Kidney capillary endothelial cell (primary cell): Measurements from ENCODE around the gene STARD9.
"Not testable (repeated sequence)": the region's sequence is repeated elsewhere in the genome, so short reads cannot be mapped to it uniquely, and the experiment has no call there.

Source experiments
- DNase-seq: peaks from one replicate; pipeline ENCODE4 v3.0.0-alpha.2; 2018; ENCODE audit warnings: low spot score

Gene STARD9

DNA sequence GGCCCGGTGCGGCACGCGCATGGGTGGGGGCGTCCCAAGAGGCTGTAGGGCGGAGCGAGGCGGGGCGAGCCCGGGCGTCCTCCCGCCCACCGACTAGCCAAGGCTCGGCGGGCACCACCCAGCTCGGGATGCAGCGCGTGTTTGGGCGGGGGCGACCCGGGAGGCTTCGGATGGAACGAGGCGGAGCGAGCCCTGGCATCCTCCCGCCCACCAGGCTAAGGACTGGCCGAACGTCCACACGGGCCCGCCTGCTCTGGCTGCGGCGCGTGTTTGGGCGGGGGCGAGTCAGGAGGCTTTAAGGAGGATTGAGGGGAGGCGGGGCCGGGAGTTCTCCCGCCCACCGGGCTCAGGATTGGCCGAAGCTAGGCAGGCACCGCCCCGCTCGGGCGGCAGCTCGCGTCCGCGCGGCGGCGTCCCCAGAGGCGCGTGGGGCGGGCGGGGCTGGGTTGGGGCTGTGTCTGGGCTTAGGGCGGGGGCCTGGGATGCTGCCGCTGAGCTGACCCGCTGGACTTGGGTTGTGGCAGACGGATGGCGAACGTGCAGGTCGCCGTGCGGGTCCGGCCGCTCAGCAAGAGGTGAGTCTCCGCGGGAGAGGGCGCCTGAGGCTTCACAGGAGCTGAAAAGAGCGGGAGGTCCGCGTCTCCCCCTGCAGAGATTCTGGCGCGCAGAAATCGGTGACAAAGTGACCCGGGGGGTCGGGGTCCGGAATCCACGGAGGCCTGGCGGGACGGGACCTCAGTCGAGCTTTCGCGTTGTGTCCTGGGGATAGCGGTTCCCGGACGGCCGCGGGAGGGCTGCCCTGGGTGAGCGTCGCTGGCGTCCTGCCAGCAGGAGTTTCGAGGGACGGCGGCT is at the start of gene STARD9:
Gene STARD9, plus strand, starts transcription at position 419 of the 852 bp plus-strand sequence. Its CDS starts 110 bp downstream, at position 529.
- DNase-seq: peak; percentile 98

DNA sequence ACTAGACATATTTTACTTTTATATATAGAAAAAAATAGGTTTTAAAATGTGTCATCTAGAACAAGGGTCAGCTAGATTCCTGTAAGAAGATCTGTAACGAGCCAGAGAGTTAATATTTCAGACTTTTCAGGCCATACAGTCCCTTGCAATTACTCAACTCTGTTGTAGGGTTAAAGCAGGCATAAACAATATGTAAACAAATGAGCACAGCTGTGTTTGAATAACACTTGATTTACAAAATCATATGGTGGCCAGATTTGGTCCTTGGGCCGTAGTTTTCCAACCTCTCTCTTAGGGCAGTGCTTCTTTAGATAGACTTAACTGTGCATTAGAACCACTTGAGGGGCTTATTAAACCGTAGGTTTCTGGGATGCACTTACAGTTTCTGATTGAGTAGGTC is 46.4 kb upstream of the STARD9 start:
- no peak for DNase-seq

- DNase-seq: no peak
These were observed 42.2 kb upstream of the STARD9 start for GRCh38 chr15:42533246-42533645.

- no peak for DNase-seq
These were observed 30.4 kb upstream of the STARD9 start for GRCh38 chr15:42544853-42545629.

- DNase-seq: no peak
These were observed 27.5 kb upstream of the STARD9 start for GRCh38 chr15:42547918-42548248.

DNA sequence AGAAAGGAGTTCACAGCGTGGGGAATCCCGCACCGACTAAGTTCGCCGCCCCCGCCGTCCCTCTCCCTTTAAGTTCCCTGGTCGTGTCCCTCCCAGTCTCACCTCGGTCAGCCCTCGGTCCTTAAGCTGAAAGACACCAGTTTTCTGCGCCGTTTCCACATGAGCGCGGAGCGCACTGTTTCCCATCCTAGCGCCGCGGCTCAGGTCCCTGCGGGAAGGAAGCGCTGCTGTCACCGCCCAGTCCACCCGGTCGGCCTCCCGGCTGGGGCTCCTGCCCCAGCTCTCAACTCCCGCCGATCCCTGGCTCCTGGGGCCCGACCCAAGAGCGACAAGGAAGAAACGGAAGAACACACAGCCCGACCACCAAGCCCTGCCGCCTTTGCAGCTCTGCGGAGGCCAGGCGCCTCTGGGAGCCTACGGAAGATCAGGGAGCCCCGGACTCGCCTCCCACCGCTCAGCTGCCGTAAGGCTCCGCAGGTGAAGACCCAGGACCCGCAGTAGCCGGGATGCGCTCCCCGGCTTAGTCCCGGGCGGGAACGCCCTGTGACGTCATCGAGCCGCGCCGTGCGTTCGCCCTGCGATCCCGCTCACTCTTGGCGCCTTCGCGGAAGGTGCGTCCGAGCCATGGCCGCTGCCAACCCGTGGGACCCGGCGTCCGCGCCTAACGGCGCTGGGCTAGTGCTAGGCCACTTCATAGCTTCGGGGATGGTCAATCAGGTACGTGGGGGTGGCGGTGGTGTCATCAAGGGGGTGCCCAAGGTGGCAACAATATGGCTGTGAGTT is 27.0 kb upstream of the STARD9 start, which contains the start of the genes HAUS2 and LRRC57:
Gene HAUS2, plus strand, starts transcription at position 590 of the 783 bp plus-strand sequence. Its CDS starts 35 bp downstream, at position 625.
Gene LRRC57, minus strand, starts transcription at position 545 of the 783 bp plus-strand sequence. Its CDS starts 359 bp downstream, at position 186.
- DNase-seq: peak; percentile 68

DNA sequence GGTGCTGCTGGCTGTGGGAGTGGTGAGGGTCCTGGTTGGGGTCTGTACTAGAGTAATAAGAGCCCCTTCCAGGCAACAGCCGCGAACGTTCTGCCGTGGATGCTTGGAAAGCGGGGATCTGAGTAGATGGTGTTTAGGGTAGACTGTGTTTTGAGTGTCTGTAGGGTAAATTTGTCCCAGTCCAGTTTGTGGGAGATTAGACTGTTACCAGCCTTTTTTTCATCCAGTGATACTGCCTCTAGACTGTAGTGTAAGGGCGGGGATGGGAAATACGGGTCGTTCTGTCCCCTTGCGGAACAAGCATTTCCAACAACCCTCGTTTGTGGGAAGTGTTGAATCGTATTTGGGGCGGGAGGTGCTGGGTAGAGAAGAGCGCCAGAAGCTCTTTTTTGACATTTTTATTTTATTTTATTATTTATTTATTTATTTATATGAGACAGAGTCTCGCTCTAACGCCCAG is 26.3 kb upstream of the STARD9 start:
- peak; percentile 47 for DNase-seq

- no peak for DNase-seq
These were observed 25.5 kb upstream of the STARD9 start for GRCh38 chr15:42549741-42550392.

- DNase-seq: no peak
These were observed 21.9 kb upstream of the STARD9 start for GRCh38 chr15:42553554-42553953.

DNA sequence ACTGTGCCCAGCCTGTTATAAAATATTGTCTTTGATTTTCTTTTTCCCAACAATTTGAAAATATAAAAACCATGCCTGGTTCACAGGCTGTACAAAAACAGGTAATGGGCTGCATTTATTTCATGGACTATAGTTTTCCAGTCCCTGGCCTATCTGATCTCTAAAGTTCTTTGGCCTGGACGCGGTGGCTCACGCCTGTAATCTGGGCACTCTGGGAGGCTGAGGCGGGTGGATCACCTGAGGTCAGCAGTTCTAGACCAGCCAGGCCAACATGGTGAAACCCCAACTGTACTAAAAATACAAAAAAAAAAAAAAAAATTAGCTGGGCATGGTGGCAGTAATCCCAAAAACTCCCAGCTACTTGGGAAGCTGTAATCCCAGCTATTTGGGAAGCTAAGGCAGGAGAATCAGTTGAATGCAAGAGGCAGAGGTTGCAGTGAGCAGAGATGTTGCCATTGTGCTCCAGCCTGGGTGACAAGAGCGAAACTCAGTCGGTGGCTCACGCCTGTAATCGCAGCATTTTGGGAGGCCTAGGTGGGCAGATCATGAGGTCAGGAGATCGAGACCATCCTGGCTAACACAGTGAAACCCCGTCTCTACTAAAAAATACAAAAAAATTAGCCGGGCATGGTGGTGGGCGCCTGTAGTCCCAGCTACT is 18.7 kb upstream of the STARD9 start:
- DNase-seq: not testable (repeated sequence)

GRCh38 chr15:42558739-42559138 is 16.7 kb upstream of the STARD9 start:
- no peak for DNase-seq

DNA sequence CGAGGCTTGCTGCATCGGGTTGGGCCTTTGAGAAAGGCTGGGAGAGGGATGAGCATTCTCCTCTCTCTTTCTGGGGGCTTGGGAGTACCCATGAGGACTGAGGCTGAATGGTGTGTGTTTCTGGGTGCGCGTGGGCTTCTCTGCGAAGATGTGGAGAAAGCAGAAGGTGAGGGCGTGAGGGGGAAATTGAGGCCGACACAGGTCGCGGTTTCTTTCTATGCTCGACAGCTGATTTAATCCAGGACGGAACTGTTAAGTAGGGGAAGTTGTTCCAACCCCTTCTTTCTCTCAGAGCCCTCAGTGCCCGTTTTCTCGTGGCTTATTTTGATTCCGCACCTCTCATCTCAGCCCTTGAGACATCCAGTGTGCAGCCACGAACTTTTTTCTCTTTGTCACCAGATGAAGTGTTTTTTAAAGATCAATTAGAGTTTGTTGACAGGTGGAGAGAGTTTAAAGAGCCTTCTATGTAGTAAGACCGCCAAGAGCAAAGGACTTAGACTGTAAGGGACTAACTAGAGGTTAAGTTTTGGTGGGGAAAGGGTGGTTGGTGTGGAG is 711 bp downstream of the STARD9 start:
- DNase-seq: no peak

- no peak for DNase-seq
These were observed 1.4 kb downstream of the STARD9 start for GRCh38 chr15:42576776-42577175.

DNA sequence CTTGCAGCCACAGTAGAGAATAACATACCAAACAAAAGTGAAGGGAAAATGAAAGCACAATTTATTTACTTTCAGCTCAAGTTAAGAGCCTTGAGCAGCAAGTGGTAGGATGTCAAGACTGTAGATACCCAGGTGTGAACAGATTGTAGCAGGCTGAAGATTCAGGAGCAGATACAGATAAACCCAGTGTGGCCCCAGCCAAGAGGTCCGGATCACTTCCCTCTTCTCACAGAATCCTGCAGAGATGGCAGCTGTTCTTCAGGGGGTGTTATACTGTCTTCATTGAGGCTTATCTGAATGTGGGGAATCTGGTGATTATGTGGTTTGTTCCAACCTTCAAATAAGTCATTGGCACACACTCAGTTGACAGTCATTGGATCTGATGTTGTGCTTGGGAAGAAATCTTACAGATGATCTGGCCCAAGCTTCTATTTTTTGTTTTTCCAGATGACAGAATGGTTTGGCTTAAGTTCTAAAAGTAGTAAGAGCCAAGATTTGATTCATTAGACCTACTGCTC is 2.2 kb downstream of the STARD9 start:
- no peak for DNase-seq

DNA sequence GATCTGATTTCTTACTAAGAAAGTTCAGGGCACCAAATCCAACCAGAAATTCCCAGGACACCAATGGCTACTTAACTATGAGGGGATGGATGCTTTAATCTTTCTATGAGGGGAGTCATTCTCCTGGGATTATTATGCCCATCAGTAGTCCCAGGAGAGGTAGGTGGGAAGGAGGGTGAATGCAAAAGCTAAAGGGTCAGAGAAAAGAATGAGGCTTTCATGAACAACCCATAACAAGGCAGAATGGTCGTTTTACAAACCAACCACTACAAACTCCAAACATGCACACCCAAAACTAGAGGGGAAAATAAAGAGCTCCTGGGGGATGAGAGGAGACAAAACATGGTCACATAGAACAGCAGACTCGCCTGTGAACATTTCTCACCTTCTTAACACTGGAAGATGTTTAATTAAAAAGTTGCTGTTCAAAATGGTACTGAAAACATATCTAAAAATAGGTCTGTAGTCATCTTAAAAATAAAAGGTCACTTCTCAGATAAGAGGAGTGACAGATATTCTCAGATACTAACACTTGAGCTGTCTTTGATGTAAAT is 3.7 kb downstream of the STARD9 start:
- DNase-seq: no peak

DNA sequence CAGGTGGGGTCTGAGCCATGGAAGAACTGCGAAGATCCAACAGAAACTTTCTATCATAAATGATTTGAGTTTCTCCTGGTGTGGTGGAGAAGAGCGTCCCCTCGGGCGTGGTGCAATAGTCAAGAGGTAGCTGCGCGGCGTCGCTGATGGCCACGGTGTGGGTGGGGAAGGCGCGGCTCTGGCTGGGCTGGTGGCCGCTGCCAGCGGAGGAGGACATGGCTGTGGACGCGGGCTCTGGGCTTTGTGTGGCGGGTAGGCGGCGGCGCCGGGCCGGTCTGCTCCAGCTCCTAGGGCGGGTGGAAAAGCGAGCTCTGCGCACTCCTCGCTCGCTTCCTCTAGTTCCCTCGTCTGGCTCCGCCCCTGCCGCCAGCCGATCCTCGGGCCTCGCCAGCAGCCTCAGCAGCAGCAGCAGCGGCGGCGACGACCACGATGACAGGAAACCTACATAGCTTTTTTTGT is 5.9 kb downstream of the STARD9 start:
- DNase-seq: peak; percentile 81

- DNase-seq: no peak
These were observed 7.4 kb downstream of the STARD9 start for GRCh38 chr15:42582569-42583375.

GRCh38 chr15:42584031-42584765 is 8.8 kb downstream of the STARD9 start:
- DNase-seq: peak; percentile 49
